GM18867 (cell line): Measurements from ENCODE around the gene CHORDC1.
"Not testable (repeated sequence)": the region's sequence is repeated elsewhere in the genome, so short reads cannot be mapped to it uniquely, and the experiment has no call there.

ENCODE experiments used
- ATAC-seq: cut with Tn5 transposase; IDR thresholded peaks from one replicate; pipeline ENCODE4 v1.9.1; 2021; ENCODE audit warnings: mild to moderate bottlenecking, moderate library complexity; ENCODE audit not compliant: unreplicated experiment

Gene CHORDC1

DNA sequence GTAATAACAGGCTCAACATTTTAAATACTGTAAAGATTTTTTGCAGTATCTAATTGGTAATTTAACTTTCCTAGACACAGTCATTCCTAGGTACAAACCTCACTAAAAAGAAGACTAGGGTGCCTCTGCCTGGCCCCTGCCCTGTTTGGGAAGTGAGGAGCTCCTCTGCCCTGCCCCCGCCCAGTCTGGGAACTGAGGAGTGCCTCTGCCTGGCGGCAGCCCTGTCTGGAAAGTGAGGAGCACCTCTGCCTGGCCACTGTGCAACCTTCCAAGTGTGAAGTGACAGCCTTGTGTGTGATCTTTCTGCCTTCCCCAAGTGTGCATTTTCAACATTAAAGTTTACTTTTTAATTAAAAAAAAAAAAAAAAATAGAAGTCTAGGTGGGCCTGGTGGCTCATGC, 4.2 kb downstream of the CHORDC1 start:
- no peak for ATAC-seq

GRCh38 chr11:90216611-90217010, 6.2 kb downstream of the CHORDC1 start:
- ATAC-seq, result no peak

GRCh38 chr11:90213322-90213721, 9.5 kb downstream of the CHORDC1 start:
- ATAC-seq, result no peak

GRCh38 chr11:90208857-90209256, 14.0 kb downstream of the CHORDC1 start:
- ATAC-seq, result no peak

DNA sequence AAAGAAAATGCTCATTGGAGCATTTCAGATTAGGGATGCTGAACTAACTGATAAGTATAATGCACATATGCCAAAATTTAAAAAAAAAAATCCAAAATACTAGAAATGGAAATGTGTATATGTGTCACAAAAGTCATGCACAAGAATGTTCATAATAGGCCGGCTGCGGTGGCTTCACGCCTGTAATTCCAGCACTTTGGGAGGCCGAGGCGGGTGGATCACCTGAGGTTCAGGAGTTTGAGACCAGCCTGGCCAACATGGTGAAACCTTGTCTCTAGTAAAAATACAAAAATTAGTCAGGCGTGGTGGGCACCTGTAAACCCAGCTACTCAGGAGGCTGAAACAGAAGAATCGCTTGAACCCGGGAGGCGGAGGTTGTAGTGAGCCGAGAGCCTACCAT, 14.9 kb downstream of the CHORDC1 start:
- not testable (repeated sequence) for ATAC-seq

- ATAC-seq, result peak; percentile 87
Observed at GRCh38 chr11:90204832-90205646, 17.8 kb downstream of the CHORDC1 start.

DNA sequence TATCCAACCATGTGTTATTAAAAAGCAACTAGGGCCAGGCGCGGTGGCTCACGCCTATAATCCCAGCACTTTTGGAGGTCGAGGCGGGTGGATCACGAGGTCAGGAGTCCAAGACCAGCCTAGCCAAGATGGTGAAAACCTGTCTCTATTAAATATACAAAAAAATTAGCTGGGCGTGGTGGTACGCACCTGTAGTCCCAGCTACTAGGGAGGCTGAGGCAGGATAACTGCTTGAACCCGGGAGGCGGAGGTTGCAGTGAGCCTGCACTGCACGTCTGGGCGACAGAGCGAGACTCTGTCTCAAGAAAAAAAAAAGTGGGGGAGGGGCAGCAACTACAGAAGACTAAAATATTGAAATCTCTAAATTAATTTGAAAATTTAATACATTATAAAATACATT, 18.4 kb downstream of the CHORDC1 start:
- no peak for ATAC-seq

DNA sequence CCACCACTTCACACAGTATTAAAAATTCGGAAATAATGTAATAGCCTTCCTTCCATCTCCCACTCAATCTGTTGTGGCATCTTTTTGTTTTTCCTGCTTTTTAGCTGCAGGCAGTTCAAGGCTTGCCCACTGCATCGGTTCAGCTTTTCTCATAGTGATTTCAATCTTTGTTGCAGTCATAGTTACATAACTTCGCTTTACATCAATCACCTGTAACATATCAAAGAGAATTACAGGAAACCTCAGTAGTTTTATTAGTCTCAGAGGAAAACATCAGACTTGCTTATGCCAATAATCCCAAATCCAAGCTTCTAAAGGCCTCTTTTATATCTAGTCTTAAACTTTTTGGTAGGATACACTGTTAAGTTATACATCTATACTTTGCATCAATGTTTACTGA, 20.5 kb downstream of the CHORDC1 start:
- no peak for ATAC-seq

DNA sequence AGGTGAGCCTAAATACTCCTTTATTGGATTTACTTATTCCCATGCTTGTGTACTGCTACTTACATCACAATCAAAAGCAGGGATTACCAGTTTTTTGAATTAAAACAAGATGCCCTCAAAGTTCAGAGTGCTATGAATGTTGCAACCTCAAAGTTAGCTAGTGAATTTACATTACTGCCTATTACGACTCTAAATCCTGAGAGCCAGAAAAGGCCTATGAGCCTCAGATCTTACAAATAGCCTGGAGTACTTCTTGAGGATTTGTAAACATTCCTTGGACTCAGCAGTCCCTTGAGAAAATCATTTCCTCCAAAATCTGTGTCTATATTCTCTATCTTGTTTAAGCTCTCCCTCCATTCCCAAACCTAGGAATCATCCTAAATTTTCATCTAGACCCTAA, 25.5 kb downstream of the CHORDC1 start:
- no peak for ATAC-seq

GRCh38 chr11:90192869-90193582, 29.8 kb downstream of the CHORDC1 start:
- no peak for ATAC-seq

GRCh38 chr11:90189011-90189410, 33.8 kb downstream of the CHORDC1 start:
- no peak for ATAC-seq

- no peak for ATAC-seq
Observed at GRCh38 chr11:90187839-90188238, 35.0 kb downstream of the CHORDC1 start.

GRCh38 chr11:90179923-90180322, 42.9 kb downstream of the CHORDC1 start:
- ATAC-seq, result no peak

- no peak for ATAC-seq
Observed at GRCh38 chr11:90178751-90179150, 44.1 kb downstream of the CHORDC1 start.

- ATAC-seq, result no peak
Observed at GRCh38 chr11:90176069-90176468, 46.8 kb downstream of the CHORDC1 start.

DNA sequence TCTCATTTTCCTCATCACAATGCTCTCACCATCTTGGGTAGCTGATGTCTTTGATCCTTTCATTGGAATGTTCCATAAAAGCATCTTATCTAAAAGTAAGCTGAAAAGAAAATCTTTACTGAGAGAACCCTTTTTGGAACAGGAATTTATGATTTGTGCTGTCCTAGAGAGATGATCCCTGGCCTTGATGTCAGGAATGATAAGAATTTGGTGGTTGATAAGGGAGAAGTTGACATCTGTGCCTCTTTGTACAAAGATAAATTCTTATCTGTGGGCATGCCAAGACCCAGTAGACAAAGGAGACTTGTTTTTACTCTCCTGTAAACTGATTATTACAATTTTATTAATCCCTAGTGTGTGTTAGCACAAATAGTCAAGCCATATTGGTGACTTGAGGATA, 51.5 kb downstream of the CHORDC1 start:
- ATAC-seq, result no peak

GRCh38 chr11:90168571-90168970, 54.3 kb downstream of the CHORDC1 start:
- ATAC-seq, result no peak

- ATAC-seq, result not testable (repeated sequence)
Observed at GRCh38 chr11:90167704-90168103, 55.1 kb downstream of the CHORDC1 start.

GRCh38 chr11:90166982-90167573, 55.8 kb downstream of the CHORDC1 start:
- not testable (repeated sequence) for ATAC-seq
